ENCODE results near the gene DAPK2.

DNA sequence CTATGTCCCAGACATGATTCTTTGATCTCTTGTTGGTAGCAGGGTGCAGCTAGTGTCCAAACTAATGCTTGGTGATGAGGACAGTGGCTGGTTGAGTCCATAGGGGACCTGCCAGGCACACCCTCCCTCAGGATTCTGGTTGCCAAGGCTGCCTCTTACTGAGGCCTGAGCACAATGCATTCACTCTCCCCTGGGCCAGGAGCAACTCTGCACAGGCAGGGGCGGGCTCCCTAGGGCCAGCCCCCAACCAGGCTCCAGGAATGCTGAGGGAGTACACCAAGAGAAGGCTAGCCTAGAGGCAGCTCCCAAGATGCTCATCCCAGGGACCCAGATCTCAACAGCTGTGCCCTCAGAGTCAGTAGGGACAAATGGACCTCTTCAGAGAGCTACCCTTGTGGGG lies 166.3 kb downstream of the DAPK2 start:
- TF ChIP-seq, protein P1, sequence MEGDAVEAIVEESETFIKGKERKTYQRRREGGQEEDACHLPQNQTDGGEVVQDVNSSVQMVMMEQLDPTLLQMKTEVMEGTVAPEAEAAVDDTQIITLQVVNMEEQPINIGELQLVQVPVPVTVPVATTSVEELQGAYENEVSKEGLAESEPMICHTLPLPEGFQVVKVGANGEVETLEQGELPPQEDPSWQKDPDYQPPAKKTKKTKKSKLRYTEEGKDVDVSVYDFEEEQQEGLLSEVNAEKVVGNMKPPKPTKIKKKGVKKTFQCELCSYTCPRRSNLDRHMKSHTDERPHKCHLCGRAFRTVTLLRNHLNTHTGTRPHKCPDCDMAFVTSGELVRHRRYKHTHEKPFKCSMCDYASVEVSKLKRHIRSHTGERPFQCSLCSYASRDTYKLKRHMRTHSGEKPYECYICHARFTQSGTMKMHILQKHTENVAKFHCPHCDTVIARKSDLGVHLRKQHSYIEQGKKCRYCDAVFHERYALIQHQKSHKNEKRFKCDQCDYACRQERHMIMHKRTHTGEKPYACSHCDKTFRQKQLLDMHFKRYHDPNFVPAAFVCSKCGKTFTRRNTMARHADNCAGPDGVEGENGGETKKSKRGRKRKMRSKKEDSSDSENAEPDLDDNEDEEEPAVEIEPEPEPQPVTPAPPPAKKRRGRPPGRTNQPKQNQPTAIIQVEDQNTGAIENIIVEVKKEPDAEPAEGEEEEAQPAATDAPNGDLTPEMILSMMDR (IDR thresholded peaks at IDR 0.05), result no peak
- TF ChIP-seq POLR2A (IDR thresholded peaks at IDR 0.05), result no peak
